ENCODE data around the gene TMEM170B.

GRCh38 chr6:11609324-11610071 is 71.9 kb downstream of the TMEM170B start:
- no peak for TF ChIP-seq CTCF (conservative IDR thresholded peaks at IDR 0.05 in 1 of 2, IDR thresholded peaks at IDR 0.05 in 1 of 2; ENCODE audit: low read depth in 1 of 2, low read length in 2 of 2)
- TF ChIP-seq EZH2 (IDR thresholded peaks at IDR 0.05; ENCODE audit: low read length, missing control alignments), result no peak
